GM19240 (cell line): ENCODE results near the gene ENTHD1.

Experiments
- DNase-seq: peaks from one replicate; pipeline ENCODE4 v3.0.0; 2011; ENCODE audit warnings: low spot score; ENCODE audit not compliant: insufficient read length

The ENTHD1 gene, protein sequence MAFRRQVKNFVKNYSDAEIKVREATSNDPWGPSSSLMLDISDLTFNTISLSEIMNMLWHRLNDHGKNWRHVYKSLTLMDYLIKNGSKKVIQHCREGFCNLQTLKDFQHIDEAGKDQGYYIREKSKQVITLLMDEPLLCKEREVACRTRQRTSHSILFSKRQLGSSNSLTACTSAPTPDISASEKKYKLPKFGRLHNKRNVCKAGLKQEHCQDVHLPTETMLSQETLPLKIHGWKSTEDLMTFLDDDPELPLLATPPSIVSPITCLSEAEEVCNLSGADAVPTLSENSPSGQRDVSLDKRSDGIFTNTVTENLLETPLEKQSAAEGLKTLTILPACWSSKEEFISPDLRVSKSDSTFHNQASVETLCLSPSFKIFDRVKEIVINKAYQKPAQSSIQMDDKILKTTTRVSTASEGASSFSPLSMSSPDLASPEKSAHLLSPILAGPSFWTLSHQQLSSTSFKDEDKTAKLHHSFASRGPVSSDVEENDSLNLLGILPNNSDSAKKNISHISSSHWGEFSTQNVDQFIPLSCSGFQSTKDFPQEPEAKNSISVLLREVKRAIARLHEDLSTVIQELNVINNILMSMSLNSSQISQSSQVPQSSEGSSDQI

DNA sequence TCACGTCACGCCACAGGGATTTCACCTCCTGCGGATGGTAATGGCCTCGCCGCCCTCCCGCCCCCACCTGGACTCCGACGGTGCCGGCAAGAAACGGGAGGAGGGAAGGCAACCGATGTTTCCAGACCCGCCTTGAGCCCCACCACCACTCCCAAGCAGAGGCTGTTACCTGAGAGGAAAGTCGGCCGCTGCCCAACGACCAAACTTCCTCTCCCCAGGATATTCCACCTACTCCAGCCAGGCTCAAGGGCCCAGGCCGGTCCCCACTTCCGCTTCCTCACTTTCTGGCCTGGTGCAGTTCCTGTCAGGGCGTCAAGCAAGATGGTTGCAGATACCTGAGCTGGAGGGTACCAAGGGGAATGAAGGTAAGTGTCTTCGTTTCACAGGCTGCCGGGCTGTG, at the start of gene ENTHD1:
Gene ENTHD1 (minus strand): TSS at position 235 of the 400 bp plus-strand sequence. CDS start 6,012 bp downstream, outside the sequence.
- DNase-seq, result no peak

DNA sequence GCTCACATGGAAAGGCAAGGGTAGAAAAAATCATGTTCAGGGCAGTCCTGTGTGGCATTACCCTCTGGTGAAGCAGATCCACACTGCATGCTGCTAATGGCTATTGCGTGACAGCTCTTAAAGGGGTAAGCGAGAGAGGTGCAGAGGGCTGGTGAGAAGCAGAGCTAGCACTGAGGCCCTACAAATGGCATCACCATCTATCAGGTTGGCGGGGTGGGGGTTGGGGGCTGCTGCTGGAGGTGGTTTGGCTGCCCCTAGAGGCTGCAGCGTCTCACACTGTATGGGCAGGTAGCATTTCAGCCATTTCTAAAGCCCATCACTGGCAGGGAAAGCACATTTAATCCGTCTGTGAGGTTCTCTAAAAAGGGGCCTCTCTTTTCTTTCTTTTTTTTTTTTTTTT, 49.8 kb upstream of the ENTHD1 start:
- DNase-seq, result no peak

DNA sequence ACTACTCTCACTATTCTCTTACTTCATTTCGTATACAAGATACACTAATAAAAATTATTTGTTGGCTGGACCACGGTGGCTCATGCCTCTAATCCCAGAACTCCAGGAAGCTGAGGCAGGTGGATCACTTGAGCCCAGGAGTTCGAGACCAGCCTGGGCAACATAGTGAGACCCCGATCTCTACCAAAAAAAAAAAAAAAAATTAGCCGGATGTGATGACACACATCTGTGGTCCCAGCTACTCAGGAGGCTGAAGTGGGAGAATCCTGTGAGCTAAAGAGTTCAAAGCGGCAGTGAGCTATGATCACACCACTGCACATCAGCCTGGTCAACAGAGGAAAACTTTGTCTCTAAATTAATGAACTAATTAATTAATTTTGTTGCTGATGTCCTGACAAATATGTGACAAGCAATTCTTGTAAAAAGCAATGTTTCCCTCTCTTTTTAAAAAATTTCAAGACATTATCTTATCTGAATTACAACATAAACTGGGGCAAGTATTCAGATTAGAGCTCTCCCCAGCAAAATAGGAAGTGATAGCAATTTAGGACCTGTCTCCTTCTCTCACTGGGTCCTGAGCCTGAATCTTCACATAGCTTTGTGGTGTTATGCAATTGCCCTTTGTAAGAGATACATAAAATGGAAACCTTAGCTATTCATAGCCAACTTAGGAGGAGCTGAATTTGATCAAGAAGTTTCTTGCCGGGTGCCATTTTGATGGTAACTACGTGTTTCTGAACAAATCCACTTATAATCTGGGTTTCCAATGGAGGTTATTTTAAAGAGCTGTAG, 49.1 kb upstream of the ENTHD1 start:
- DNase-seq, result no peak

DNA sequence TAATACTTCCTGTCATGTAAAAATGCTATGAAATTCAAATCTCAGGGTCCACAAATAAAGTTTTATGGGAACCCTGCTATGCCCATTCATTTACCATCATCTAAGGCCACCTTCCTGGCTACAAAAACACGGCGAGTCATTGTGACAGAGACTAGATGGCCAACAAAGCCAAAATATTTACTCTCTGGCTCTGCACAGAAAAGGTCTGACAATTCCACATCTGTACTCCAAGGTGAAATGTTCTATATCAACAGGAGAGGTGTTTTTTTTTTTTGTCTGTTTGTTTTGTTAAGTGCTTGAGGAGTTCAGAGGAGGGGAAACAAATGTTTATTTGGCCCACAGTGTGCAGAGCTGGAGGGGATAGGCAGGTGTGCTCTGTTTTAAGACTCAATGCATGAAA, 48.0 kb upstream of the ENTHD1 start:
- no peak for DNase-seq

DNA sequence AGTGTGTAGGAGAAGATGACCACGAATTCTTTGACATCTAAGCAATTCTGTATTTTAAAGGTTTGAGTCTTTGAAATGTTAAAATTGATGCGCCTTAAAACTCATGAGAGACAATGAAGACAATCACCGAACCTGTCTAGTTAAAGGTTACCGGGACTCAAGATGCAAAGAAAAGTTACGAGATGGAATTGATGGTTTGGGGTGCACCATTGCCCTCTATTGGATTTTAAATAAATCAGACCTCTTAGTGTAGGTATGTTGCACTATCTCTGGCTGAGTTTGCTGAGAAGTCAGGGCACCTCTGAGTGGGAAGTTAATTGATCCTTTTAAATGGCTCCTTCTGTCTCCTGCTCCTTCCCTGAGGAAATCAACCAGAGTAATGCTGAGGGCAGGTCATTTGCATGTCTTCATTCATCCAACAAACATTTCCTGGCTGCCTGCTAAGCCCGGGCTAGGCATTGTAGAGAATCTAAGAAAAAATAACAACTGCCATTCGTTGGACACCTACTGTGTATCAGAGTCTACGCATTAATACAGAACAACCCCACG, 47.3 kb upstream of the ENTHD1 start:
- DNase-seq, result no peak

DNA sequence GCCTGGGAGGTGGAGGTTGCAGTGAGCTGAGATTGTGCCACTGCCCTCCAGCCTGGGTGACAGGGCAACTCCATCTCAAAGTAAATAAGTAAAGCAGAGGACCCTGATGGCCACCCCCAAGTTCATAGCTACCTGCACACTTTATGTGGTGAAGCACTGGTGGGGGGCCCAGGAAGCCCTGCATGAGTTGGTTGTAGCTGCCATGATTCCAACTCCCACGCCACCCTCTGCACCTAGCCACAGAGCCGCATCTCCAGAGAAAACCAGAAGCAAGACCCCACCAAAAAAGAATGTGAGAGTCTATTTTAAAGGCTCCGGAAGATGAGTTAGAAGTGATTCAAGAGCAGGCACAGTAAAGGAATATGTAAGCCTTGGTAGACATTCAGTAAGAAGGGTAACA, 46.3 kb upstream of the ENTHD1 start:
- DNase-seq, result no peak

DNA sequence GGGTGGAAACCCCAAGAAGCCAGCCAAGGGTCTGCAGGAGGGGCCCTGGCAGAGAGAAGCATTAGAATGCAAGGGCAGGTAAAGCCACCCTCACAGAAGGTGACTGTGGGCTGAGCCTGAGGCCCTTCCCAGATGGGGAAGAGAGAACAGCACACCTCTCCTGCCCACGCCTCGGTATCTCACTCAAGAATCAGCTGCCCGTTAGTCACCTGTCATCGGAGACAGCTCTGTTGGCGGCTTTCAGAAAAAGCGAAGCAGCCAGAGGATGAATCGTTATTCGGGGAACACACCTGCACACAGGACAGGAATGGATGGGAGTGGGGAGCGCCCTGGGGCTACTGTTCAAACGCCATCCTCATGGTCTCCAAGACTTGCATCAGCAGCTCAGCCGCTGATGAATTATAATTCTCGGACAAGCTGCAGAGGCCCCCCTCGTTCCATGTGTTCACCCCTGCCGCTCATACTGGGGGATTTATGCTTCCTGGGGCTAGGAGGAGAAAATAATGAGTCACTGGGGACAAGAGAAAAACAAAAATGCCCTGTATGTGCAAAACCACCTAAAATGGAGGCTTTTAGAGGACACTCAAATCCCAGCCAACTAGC, 45.0 kb upstream of the ENTHD1 start:
- DNase-seq, result no peak

DNA sequence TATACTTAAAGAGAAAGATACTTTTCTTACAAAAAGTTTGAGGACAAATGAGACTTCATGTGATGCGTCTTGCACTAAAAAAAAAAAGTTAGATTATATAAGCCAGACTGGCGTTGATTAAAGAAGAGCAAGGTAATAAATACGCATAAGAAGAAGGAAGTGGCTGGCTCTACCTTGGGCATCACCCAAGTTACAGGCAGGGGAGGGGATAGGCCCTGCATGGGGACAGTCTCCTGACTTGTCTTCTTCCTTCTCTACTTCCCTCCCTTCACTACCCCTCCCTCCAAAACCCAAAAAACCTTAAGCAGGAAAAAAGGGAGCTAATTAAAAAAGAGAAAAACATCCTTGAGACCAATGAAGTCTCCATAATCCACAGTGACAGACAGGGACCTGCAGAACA, 44.3 kb upstream of the ENTHD1 start:
- DNase-seq, result no peak

DNA sequence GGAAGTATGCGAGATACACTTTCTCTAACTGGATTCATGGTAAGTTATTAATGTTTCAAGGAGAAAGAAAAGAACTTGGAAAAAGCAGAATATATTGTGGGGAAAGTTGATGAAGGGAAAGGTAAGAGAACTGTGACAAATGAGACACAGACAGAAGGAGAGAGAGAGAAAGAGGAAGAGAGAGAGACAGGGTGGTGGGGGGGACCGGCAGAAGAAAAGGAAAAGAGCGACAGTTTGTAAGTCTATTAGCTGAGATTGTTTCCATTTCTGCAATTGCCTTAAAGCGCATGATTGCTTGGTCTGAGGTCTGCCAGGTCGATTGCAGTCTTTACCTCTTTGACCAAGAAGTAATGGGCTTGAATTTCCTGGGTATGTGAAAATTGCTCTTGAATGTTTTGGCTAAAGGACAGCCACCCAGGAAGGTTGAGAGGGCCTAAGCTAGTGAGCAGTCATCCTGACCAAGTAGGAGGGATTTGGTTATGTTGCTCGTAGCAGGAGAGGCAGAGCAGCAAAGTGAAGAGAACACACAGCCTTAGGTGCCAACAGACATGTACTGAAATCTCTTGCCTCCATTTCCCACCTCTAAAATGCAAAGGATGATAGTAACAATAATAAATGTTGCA, 43.1 kb upstream of the ENTHD1 start:
- DNase-seq, result no peak

DNA sequence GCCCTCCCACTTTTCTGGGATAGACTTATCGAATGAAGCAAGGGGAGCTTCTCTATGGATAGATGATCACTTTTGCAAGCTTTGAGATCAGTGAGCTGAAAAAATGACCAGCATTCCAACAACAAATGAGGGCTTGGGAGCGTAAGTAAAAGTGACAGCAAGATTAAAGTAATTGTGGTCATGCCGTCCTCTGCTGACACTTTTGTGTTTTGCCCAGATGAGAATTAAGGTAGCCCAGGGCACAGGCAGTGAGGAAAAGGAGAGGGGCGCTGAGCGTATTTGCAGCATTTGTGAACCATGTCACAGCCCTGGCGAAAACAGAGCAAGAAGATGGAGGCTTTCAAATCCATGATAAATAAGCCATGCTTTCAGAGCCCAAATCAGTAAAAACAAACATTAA, 42.1 kb upstream of the ENTHD1 start:
- DNase-seq, result no peak

DNA sequence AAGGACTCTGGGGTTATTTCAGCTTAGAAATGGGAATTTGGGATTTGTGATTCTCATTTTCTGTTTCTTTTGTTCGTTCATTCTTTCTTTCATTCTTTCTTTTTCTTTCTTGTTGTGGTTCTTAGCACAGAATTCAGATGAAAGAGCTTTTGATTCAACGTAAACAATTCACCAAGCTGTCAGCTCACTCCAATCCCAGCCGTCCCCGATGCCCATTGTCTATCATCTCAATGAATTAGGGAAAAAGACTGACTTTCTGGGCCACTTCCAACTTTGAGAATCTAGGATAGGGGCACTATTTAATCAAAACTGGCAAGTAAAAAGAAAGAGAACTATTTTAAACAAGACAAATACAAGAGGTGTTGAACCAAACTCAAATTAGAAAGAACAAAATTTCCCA, 41.6 kb upstream of the ENTHD1 start:
- no peak for DNase-seq

DNA sequence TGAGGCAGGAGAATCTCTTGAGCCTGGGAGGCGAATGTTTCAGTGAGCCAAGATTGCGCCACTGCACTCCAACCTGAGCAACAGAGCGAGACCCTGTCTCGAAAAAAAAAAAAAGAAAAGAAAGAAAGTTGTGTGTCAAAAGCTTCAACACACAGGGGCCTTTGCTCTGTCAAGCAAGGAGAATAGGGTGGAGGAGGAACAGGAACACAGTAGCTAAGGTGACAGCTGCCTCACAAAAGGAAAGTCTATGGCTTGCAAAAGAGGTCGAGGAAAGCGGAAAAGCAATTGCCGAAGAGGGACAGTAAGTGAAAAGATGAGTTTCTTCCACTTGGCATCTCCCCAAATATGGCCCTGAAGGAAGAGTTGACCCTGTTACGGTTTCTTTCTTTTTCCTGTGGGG, 40.2 kb upstream of the ENTHD1 start:
- no peak for DNase-seq

DNA sequence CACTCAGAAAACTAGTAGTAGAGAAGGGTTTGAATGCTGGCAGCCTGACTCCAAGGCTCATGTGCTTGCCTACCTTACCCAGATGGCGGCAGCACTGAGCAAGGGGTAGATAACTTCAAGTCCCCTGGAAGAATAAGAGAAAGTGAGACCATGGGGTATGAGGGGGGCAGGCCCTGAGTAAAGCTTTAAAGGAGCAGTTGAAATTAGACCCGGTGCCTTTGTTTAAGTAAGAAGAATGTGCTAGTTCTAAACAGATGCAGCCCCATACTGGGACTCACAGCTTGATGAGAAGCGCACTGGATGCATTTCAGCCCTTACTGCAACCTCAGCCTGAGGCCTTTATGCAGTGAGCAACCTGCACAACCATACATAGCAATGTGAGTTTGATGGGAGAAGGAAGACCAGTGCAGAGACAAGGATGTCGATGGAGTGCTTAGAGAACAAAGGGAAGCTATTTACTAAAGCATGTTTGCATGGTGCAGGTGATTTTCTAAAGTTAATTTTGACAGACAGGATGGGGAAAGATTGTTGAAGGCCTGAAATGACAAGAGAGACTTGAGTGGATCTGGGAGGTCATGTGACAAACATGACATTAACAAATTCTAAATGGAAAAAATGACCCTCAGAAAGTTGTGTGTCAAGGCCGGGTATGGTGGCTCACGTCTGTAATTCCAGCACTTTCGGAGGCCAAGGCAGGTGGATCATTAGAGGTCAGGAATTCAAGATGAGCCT, 39.5 kb upstream of the ENTHD1 start:
- no peak for DNase-seq

DNA sequence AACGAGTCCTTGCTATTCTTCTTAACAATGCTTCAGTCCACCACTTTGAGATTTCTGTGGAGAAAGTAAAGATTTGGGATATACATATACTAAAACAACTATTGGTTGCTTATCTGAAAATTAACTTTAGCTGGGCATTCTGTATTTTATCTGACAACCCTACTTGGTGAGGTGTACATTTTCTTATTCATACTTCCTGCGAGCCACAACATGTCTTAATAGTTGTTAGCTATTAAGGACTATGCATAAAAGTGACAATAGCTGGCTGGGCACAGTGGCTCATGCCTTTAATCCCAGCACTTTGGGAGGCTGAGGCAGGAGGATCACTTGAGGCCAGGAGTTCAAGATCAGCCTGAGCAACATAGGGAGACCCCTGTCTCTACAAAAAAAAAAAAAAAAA, 38.6 kb upstream of the ENTHD1 start:
- no peak for DNase-seq

DNA sequence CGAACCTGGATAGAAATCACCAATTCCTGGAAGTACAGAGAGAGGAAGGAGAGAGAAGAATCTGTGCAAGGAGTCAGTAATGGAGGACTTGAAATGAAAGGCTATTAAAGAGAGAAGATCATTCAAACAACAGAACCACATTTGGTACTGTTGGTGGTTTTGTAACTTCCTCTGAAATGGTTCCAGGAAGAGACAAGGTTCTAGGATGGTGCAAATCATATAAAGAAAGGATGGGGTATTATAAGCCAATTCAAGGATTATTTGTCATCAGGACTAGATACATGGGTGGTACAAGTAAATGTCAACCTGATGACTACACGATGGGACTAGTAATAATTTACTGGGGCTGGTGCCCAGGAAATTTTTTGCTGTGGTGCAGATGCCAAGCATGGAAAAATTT, 37.7 kb upstream of the ENTHD1 start:
- DNase-seq, result no peak

DNA sequence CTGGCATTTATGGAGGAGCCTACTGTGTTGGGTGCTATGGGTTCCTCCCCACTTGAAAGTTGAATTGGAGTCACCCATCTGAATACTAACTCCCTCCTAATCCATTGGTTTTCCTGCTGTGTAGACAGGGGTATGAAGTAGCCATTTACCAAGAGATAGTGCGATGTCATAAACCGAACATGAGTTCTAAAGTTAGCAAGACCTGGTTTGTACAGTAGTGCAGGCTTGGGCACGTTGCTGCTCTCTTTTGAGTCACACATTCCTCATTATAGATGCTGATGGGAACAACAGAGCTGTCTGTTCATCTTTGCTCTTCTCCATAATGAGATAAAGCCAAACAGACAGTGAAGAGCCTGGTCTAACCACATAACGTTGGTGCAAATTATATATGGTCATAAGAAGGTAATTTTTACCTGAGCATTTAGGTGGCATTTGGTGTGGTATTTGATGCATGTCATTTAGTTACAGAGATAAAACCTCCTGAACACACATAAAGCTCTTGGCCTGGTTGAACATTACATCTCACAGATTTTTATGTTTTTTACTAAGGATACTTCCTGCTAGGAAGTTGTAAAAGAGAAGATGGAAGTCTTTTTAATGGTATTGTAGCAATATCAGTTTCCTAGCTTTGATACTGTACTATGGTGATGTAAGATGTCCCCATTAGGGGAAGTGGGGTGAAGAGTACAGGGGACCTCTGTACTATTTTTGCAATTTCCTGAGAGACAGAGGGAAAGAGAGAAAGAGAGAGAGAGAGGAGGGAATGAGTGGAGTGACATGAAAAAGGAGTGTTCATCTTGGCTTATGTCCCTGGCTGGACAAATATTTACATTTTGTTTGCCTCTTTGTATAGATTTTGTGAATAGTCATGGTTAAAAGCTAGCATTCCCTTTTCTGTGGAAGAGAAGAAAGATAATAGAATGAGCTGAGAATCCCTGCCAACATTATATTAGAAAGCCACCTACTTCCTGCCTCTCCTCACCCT, 35.3 kb upstream of the ENTHD1 start:
- DNase-seq, result no peak

DNA sequence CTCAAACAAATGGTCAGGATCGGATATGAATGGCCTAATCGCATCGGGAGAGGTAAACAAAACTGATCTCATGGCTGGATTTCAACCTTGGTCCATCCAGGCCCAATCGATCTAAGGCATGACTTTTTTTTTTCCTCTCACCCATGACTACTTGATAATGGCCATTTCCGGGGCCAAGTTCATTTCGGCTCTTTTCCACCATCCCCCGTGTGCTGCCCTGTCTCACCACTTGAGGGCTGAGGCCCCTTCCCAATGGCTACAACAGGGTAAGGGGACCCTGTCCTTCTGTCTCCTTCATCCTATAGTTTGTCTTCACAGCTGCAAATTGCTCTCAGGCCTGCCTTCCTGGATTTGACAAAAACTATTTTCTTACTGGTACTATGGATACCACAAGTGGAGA, 34.0 kb upstream of the ENTHD1 start:
- no peak for DNase-seq

DNA sequence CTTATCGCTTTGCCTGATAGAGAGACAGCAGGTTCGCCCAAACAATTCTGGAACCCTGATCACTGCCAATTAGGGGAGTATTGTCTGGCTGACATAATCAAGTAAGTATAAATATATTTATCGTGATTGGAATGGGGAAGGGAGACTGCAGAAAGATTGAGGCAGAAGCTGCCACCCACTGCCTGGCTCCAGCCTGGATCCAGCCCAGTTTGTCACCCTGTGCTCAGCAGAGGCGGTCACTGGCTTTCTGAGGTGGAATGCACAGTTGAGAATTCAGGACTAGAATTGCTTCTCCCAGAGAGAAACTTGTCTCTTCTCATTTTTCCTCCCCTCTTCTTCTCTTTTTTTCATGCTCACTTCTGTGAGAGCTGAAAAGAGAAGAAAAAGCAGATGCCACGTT, 33.2 kb upstream of the ENTHD1 start:
- no peak for DNase-seq

DNA sequence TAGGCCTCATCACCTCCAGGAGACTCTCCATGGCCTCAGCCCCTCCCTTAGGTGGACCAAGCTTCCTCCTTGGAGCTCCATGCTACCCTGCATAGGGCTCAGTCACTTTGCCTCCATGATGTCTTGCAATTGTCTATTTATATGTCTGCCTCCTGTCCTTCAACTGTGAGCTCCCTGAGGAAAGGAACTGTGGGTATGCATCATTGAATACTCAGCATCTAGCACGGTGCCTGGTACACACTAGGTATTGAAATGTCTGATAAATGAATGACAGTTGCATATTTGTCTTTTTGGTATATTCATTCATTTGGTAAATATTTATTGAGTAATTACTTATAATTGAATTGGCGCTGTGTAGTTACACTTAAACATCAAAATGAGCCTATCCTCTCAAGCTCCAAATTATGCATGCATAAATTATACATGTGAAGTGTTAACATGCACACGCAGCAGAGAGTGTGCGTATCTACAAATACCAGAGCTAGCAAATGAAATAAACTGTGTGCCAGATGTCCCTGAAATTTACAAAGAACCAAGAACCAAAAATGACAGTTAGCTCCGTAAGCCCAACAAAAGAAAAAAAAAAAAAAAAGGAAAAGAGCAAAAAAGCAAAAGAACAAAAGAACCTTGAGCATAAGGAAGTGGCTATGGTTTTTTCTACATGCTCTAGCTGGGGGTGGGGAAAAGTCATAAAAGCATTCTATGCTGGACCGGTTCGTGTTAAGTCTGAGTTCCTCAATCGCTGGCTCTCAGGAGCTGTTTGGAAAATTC, 32.5 kb upstream of the ENTHD1 start:
- no peak for DNase-seq
